Activated naive CD4-positive, alpha-beta T cell treated with anti-CD3 and anti-CD28 coated beads, Interleukin-2, amount 50 U/mL, for 24 hours (primary cell): Measurements from ENCODE around the gene MYO3B.
"Not testable (repeated sequence)": the region's sequence is repeated elsewhere in the genome, so short reads cannot be mapped to it uniquely, and the experiment has no call there.

ENCODE experiments used
- H3K27ac Mint-ChIP-seq: one replicate; pipeline ENCODE4 v1.8.0; 2021; ENCODE audit warnings: mild to moderate bottlenecking, mixed read lengths
- H3K27me3 Mint-ChIP-seq: one replicate; pipeline ENCODE4 v1.8.0; 2021; ENCODE audit warnings: mixed read lengths
- H3K36me3 Mint-ChIP-seq: one replicate; pipeline ENCODE4 v1.8.0; 2021; ENCODE audit warnings: mixed read lengths
- H3K4me1 Mint-ChIP-seq: one replicate; pipeline ENCODE4 v1.8.0; 2021; ENCODE audit warnings: mixed read lengths
- H3K4me3 Mint-ChIP-seq: one replicate; pipeline ENCODE4 v1.8.0; 2021; ENCODE audit warnings: mild to moderate bottlenecking, mixed read lengths
- H3K9me3 Mint-ChIP-seq: one replicate; pipeline ENCODE4 v1.8.0; 2021; ENCODE audit warnings: mixed read lengths

MYO3B gene

DNA sequence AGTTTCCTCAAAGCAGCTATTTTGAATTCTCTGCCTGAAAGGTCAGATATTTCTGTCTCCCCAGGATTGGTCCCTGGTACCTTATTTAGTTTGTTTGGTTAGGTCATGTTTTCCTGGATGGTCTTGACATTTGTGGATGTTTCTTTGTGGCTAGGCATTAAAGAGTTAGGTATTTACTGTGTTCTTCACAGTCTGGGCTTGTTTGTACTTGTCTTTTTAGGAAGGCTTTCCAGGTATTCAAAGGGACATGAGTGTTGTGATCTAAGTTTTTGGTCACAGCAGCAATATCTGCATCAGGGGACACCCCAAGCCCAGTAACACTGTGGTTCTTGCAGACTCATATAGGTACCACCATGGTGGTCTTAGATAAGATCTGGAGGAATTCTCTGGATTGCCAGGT, 11.8 kb downstream of the MYO3B start:
- no peaks in the 10 kb centered on the region for H3K4me1 Mint-ChIP-seq
- H3K4me3 Mint-ChIP-seq: no peak overlapping the region
- no peak overlapping the region for H3K27ac Mint-ChIP-seq
- H3K9me3 Mint-ChIP-seq: peaks cover 40% of the 10 kb centered on the region
- H3K27me3 Mint-ChIP-seq: peaks cover 16% of the 10 kb centered on the region
- peaks cover 2% of the 10 kb centered on the region for H3K36me3 Mint-ChIP-seq

DNA sequence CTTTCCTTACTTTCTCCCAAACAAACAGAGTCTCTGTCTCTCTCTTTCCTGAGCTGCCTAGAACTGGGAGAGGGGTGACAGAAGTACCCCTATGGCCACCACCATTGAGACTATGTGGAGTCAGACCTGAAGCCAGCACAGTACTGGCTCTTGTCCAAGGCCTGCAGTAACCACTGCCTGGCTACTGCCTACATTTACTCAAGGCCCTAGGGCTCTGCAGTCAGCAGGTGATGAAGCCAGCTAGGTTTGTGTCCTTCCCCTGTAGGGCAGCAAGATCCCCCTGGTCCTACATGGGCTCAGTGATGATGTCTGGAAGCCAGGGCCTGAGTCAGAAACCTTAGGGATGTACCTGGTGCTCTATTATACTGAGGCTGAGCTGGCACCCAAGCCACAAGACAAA, 12.2 kb downstream of the MYO3B start:
- H3K4me3 Mint-ChIP-seq: no peak overlapping the region
- peaks cover 40% of the 10 kb centered on the region for H3K9me3 Mint-ChIP-seq
- H3K4me1 Mint-ChIP-seq: no peaks in the 10 kb centered on the region
- H3K27me3 Mint-ChIP-seq: peaks cover 20% of the 10 kb centered on the region
- no peak overlapping the region for H3K27ac Mint-ChIP-seq
- H3K36me3 Mint-ChIP-seq: peaks cover 2% of the 10 kb centered on the region

DNA sequence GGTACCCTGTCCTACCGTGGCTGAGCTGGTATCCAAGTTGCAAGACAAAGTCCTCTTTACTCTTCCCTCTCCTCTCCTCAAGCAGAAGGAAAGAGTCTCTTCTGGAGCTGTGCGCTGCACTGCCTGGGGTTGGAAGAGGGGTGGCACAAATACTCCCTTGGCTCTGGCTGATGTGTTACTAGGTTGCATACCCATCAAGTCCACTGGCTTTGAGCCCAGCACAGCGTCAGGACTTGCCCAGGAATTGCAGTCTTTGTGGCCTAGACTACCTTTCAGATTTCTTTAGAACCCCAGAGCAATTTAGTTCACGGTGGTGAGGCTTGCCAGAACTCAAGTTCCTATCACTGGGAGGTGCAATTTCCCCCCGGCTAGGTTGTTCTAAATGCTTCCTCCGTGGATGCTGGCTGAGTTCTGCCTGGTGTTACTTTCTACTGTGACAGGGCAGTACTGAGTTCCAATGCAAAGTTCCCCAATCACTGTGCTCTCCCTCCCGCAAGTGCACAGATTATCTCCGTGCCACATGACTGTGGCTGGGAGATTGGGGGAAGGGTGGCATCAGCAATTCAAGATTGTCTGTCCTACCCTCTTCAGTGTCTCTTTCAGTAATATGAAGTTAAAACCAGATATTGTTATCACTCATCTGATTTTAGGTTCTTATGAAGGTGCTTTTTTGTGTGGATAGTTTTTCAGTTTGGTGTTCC, 13.4 kb downstream of the MYO3B start:
- Mint-ChIP-seq H3K4me1 (no peaks in the 10 kb centered on the region), H3K4me3 (no peak overlapping the region), H3K9me3 (peaks cover 33% of the 10 kb centered on the region), H3K36me3 (peaks cover 2% of the 10 kb centered on the region), H3K27ac (no peak overlapping the region), H3K27me3 (peaks cover 17% of the 10 kb centered on the region)

GRCh38 chr2:170196963-170197362, 19.0 kb downstream of the MYO3B start:
- no peaks in the 10 kb centered on the region for H3K4me1 Mint-ChIP-seq
- H3K36me3 Mint-ChIP-seq: no peaks in the 10 kb centered on the region
- H3K27ac Mint-ChIP-seq: no peak overlapping the region
- peaks cover 25% of the 10 kb centered on the region for H3K27me3 Mint-ChIP-seq
- no peaks in the 10 kb centered on the region for H3K9me3 Mint-ChIP-seq
- H3K4me3 Mint-ChIP-seq: no peak overlapping the region

DNA sequence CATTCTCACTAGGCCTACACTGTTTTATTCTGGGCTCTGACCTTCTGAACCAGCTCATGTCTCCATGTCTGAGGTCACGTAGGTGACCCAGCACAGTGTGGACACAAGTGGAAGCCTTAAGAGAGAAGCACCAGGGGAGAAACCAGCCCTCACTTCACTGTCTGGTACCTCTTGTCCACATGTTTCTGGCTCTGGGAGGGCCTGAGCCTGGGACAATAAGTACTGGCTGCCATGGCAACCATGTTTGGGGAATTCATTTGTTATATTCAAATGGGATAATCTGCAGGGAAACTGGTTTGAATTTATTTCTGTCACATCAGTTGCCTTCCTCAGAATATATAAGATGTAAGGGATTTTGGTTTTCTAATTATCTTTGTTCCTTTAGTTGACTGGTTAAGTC, 23.3 kb downstream of the MYO3B start:
- Mint-ChIP-seq H3K4me3 (no peak overlapping the region), H3K4me1 (no peaks in the 10 kb centered on the region), H3K9me3 (no peaks in the 10 kb centered on the region), H3K27me3 (peaks cover 26% of the 10 kb centered on the region), H3K27ac (no peak overlapping the region), H3K36me3 (no peaks in the 10 kb centered on the region)

- H3K36me3 Mint-ChIP-seq: no peaks in the 10 kb centered on the region
- H3K27ac Mint-ChIP-seq: no peak overlapping the region
- no peak overlapping the region for H3K4me3 Mint-ChIP-seq
- peaks cover 24% of the 10 kb centered on the region for H3K27me3 Mint-ChIP-seq
- H3K4me1 Mint-ChIP-seq: no peaks in the 10 kb centered on the region
- H3K9me3 Mint-ChIP-seq: no peaks in the 10 kb centered on the region
Measured at GRCh38 chr2:170201734-170202393, 23.9 kb downstream of the MYO3B start.

DNA sequence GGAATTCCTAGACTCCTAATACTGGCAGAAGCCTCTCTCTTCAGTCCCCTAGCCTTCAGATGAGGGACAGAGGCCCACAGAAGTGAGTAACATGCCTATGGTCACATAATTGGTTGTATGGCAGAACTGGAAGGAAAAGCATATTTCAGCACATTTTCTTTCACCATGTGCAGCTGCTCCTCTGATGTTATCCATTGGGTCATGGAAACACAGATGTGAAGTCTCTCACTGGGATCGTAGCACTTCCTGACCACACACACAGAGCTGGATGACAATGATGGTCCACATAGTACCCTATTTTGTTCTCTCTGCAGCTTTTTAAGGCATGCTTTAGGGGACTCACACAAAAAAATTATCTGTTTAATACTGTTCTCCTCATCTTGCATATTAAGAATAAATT, 24.5 kb downstream of the MYO3B start:
- H3K4me3 Mint-ChIP-seq: no peak overlapping the region
- H3K9me3 Mint-ChIP-seq: no peaks in the 10 kb centered on the region
- no peaks in the 10 kb centered on the region for H3K36me3 Mint-ChIP-seq
- no peak overlapping the region for H3K27ac Mint-ChIP-seq
- H3K4me1 Mint-ChIP-seq: no peaks in the 10 kb centered on the region
- H3K27me3 Mint-ChIP-seq: peaks cover 22% of the 10 kb centered on the region

- Mint-ChIP-seq H3K27me3 (peaks cover 11% of the 10 kb centered on the region), H3K27ac (no peak overlapping the region), H3K36me3 (no peaks in the 10 kb centered on the region), H3K4me1 (no peaks in the 10 kb centered on the region), H3K4me3 (no peak overlapping the region), H3K9me3 (no peaks in the 10 kb centered on the region)
Measured at GRCh38 chr2:170204298-170204951, 26.5 kb downstream of the MYO3B start.

GRCh38 chr2:170206246-170206645, 28.3 kb downstream of the MYO3B start:
- no peaks in the 10 kb centered on the region for H3K4me1 Mint-ChIP-seq
- H3K36me3 Mint-ChIP-seq: no peaks in the 10 kb centered on the region
- peaks cover 11% of the 10 kb centered on the region for H3K27me3 Mint-ChIP-seq
- no peaks in the 10 kb centered on the region for H3K9me3 Mint-ChIP-seq
- no peak overlapping the region for H3K27ac Mint-ChIP-seq
- no peak overlapping the region for H3K4me3 Mint-ChIP-seq

- Mint-ChIP-seq H3K4me1 (no peaks in the 10 kb centered on the region), H3K4me3 (no peak overlapping the region), H3K27me3 (peaks cover 12% of the 10 kb centered on the region), H3K36me3 (peaks cover 2% of the 10 kb centered on the region), H3K27ac (no peak overlapping the region), H3K9me3 (no peaks in the 10 kb centered on the region)
Measured at GRCh38 chr2:170206805-170207407, 29.0 kb downstream of the MYO3B start.

- no peak overlapping the region for H3K4me3 Mint-ChIP-seq
- H3K9me3 Mint-ChIP-seq: no peaks in the 10 kb centered on the region
- H3K36me3 Mint-ChIP-seq: peaks cover 2% of the 10 kb centered on the region
- H3K4me1 Mint-ChIP-seq: no peaks in the 10 kb centered on the region
- no peak overlapping the region for H3K27ac Mint-ChIP-seq
- peaks cover 10% of the 10 kb centered on the region for H3K27me3 Mint-ChIP-seq
Measured at GRCh38 chr2:170207901-170208300, 30.0 kb downstream of the MYO3B start.

DNA sequence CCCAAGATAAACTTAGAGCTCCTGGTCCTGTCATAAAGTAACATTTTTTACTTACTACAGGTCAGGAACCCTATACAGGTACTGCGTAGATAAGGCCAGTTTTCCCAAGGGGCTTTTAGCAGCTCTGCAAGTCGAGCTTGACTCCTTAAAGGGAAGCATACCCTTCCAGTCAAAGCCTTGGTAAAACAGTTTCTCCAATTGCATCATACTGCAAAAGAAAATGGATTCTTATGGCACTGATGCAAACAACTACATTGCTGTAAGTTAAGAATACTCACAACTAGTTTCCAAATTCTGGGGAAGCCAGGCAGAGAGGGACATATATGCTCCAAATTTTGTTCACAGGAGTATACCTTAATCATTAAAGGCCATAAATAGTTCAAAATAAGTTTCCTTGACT, 31.0 kb downstream of the MYO3B start:
- no peak overlapping the region for H3K27ac Mint-ChIP-seq
- H3K36me3 Mint-ChIP-seq: peaks cover 2% of the 10 kb centered on the region
- no peak overlapping the region for H3K4me3 Mint-ChIP-seq
- H3K4me1 Mint-ChIP-seq: no peaks in the 10 kb centered on the region
- H3K9me3 Mint-ChIP-seq: no peaks in the 10 kb centered on the region
- H3K27me3 Mint-ChIP-seq: peaks cover 12% of the 10 kb centered on the region

DNA sequence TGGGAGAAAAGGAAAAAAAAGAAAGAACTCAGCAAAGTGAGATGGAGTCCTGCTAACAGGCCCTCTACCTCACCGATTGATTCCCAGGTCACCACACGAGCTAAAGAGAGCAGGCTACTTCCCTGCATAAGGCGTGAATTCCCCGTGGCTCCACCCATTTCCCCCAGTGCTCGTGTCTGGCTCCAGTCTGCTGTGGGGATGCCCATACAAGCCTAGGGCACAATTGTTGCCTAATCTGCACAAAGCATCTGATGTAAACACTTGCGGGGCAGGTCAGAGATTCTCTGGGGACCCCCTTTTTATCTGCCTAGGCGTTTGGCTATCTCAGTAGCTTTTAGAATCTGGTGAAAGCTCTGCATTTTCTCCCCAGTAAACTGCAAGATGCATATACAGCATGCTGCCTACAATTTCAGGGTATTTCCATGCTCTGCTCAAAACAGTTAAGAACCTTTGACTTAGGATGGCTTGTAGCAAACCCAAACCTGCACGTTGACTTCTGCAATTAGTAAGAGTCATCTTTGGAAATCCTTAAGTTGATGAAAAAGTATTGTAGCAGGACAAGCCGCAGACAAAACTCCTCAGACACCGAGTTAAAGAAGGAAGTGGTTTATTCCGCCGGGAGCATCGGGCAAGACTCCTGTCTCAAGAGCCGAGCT, 34.8 kb downstream of the MYO3B start:
- Mint-ChIP-seq H3K27me3 (peaks cover 3% of the 10 kb centered on the region), H3K4me1 (no peaks in the 10 kb centered on the region), H3K9me3 (no peaks in the 10 kb centered on the region), H3K36me3 (peaks cover 2% of the 10 kb centered on the region), H3K27ac (no peak overlapping the region), H3K4me3 (no peak overlapping the region)

- not testable (repeated sequence) for H3K4me3 Mint-ChIP-seq, H3K27ac Mint-ChIP-seq, H3K27me3 Mint-ChIP-seq, H3K9me3 Mint-ChIP-seq, H3K4me1 Mint-ChIP-seq, H3K36me3 Mint-ChIP-seq
Measured at GRCh38 chr2:170213281-170213625, 35.3 kb downstream of the MYO3B start.

DNA sequence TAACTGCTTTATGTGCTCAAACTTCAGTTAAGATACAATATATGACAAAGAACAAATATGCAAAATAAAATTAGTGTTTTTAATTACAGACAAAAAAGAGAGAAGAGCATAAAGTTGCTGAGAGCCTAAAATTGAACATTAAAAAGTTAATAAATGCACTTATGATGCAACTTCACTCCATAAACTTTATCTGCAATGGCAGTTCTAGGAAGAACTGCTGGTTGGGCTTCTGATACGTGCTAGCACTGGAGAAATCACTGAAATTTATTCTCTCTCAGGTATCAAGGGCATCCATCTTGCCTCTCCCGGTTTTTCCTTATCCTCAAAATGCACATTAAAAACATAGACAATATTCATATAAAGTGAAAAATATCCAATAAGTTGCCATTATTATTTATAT, 35.7 kb downstream of the MYO3B start:
- peaks cover 2% of the 10 kb centered on the region for H3K36me3 Mint-ChIP-seq
- no peaks in the 10 kb centered on the region for H3K9me3 Mint-ChIP-seq
- H3K4me3 Mint-ChIP-seq: no peak overlapping the region
- H3K4me1 Mint-ChIP-seq: no peaks in the 10 kb centered on the region
- peaks cover 3% of the 10 kb centered on the region for H3K27me3 Mint-ChIP-seq
- no peak overlapping the region for H3K27ac Mint-ChIP-seq
